Right lobe of liver (tissue), 4 donors: ENCODE measurements around the gene CA5A.

Experiments used
- POLR2A ChIP-seq: fragments of 450-650 bp; IDR thresholded peaks from one replicate; pipeline ENCODE4 v1.6.1; 2017; ENCODE audit warnings: antibody characterized with exemption, mild to moderate bottlenecking
- TF ChIP-seq, protein P1 (sequence below), 4 donors: fragments of 200-600 bp in 3 of 4; fragments of 450-650 bp in 1 of 4; IDR thresholded peaks; one replicate each; pipeline versions ENCODE4 v1.5.1 to v1.8.0; 2016 to 2022; ENCODE audit warnings: antibody characterized with exemption in 4 of 4, mild to moderate bottlenecking in 2 of 4
- donor health status: DM: no; HTN: no; CAD: no.
- donor health status: DM: no; HTN: no; CAD: no.
- donor health status: DM: no; HTN: yes; CAD: no.

DNA sequence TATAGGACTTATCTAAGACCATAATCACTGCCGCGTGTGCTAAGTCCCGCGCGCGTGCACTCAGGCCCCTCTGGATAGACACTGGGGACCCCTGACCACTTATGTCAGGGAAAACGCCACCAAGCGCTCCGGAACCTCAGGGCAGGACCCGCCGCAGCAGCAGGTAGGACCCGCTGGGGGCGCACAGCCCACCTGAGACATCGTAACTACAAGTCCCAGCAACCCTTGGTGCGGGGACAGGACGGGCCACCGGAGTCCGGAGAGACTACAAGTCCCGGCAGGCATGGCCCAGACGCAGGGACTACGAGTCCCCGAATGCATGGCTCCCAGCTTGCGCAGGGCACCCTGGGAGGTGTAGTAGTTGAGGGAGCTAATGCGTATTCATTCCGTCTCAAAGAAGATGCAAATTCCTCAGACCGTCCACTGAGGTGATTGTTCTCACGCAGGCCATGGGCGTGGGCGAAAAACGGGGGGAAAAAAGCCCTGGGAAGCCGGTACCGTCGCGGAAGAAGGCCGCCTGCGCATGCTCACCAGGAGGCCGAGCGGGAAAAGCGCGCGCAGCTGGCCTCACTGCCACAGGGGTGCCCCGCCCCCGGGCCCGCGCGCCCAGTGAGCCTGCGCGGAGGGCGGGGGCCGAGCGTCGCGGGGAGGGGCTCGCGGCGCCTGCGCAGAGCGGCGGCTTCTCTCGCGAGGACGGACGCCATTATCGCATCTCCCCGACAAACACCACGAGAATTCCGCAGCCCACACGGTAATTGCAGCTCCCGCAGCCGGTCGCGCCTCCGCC lies 14.6 kb upstream of the CA5A start, which contains the start of gene BANP:
- TF ChIP-seq POLR2A: peak; percentile 70
- TF ChIP-seq, protein P1, sequence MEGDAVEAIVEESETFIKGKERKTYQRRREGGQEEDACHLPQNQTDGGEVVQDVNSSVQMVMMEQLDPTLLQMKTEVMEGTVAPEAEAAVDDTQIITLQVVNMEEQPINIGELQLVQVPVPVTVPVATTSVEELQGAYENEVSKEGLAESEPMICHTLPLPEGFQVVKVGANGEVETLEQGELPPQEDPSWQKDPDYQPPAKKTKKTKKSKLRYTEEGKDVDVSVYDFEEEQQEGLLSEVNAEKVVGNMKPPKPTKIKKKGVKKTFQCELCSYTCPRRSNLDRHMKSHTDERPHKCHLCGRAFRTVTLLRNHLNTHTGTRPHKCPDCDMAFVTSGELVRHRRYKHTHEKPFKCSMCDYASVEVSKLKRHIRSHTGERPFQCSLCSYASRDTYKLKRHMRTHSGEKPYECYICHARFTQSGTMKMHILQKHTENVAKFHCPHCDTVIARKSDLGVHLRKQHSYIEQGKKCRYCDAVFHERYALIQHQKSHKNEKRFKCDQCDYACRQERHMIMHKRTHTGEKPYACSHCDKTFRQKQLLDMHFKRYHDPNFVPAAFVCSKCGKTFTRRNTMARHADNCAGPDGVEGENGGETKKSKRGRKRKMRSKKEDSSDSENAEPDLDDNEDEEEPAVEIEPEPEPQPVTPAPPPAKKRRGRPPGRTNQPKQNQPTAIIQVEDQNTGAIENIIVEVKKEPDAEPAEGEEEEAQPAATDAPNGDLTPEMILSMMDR (IDR thresholded peaks at IDR 0.05): peak; percentile 27 to 48 (median 35)
